GM18498 (cell line): Measurements from ENCODE around the gene SLC29A1.
A peak's percentile ranks its signal among the peaks of the same experiment; 100 is the strongest.

ENCODE experiments used
- ATAC-seq: cut with Tn5 transposase; IDR thresholded peaks from one replicate; pipeline ENCODE4 v1.9.1; 2021; ENCODE audit warnings: mild to moderate bottlenecking, moderate library complexity; ENCODE audit not compliant: unreplicated experiment

The SLC29A1 gene

GRCh38 chr6:44264154-44265006 lies 41.0 kb downstream of the SLC29A1 start:
- peak; percentile 37 for ATAC-seq

GRCh38 chr6:44265007-44265721 lies 41.8 kb downstream of the SLC29A1 start, which contains the start of gene NFKBIE:
Gene NFKBIE, minus strand, starts transcription at chr6:44265551. Its CDS starts 205 bp downstream, at chr6:44265346.
- peak; percentile 50 for ATAC-seq

- no peak for ATAC-seq
These were observed 42.4 kb downstream of the SLC29A1 start for GRCh38 chr6:44265722-44266233.

- ATAC-seq: no peak
These were observed 43.0 kb downstream of the SLC29A1 start for GRCh38 chr6:44266347-44266746.

- ATAC-seq: no peak
These were observed 43.9 kb downstream of the SLC29A1 start for GRCh38 chr6:44267252-44267651.

- ATAC-seq: no peak
These were observed 44.8 kb downstream of the SLC29A1 start for GRCh38 chr6:44268095-44268628.

GRCh38 chr6:44269178-44269920 lies 46.0 kb downstream of the SLC29A1 start:
- ATAC-seq: no peak

GRCh38 chr6:44269921-44270525 lies 46.6 kb downstream of the SLC29A1 start, which contains the start of gene TMEM151B:
Gene TMEM151B, plus strand, starts transcription at chr6:44270450. Its CDS starts 293 bp downstream, at chr6:44270743.
- ATAC-seq: no peak

- no peak for ATAC-seq
These were observed 47.4 kb downstream of the SLC29A1 start for GRCh38 chr6:44270526-44271405.

- no peak for ATAC-seq
These were observed 48.0 kb downstream of the SLC29A1 start for GRCh38 chr6:44271406-44271723.

GRCh38 chr6:44271914-44272313 lies 48.5 kb downstream of the SLC29A1 start:
- ATAC-seq: no peak

- ATAC-seq: no peak
These were observed 49.1 kb downstream of the SLC29A1 start for GRCh38 chr6:44272529-44272928.

- no peak for ATAC-seq
These were observed 49.7 kb downstream of the SLC29A1 start for GRCh38 chr6:44272999-44273566.

GRCh38 chr6:44273617-44274016 lies 50.2 kb downstream of the SLC29A1 start:
- no peak for ATAC-seq

GRCh38 chr6:44275271-44275748 lies 51.9 kb downstream of the SLC29A1 start:
- no peak for ATAC-seq

- ATAC-seq: no peak
These were observed 52.6 kb downstream of the SLC29A1 start for GRCh38 chr6:44275749-44276648.

GRCh38 chr6:44276667-44277640 lies 53.6 kb downstream of the SLC29A1 start:
- ATAC-seq: no peak
